A549 (cell line): ENCODE data around the gene ZFYVE28.

Source experiments
- CTCF ChIP-seq: fragments of >200 bp; sonication (Bioruptor Twin); formaldehyde crosslinking; IDR thresholded peaks from 3 replicates; pipeline ENCODE4 v1.5.1; 2016
- E2F6 ChIP-seq: IDR thresholded peaks from 2 replicates; pipeline ENCODE4 v1.6.1; 2012; ENCODE audit warnings: low read depth, borderline replicate concordance
- EP300 ChIP-seq, 2 experiments: fragments of >200 bp; sonication (Bioruptor Twin); formaldehyde crosslinking; IDR thresholded peaks; 2 replicates in 1 of 2; 3 replicates in 1 of 2; pipeline ENCODE4 v1.6.1; 2016 to 2017
- FOSL2 ChIP-seq, 2 experiments: fragments of 450-650 bp in 1 of 2; fragments of >200 bp in 1 of 2; sonication (Bioruptor Twin) in 1 of 2; formaldehyde crosslinking; IDR thresholded peaks; 2 replicates each; pipeline versions ENCODE4 v1.5.0 to v1.6.1; 2016 to 2020; ENCODE audit warnings: mild to moderate bottlenecking in 1 of 2, moderate library complexity in 1 of 2
- JUN ChIP-seq, 2 experiments: fragments of >200 bp; sonication (Bioruptor Twin); formaldehyde crosslinking; IDR thresholded peaks; 2 replicates in 1 of 2; 3 replicates in 1 of 2; pipeline ENCODE4 v1.6.1; 2016 to 2017
- NFE2L2 ChIP-seq: fragments of 150-350 bp; conservative IDR thresholded peaks from 2 replicates; pipeline ENCODE4 v1.6.1; 2014; ENCODE audit warnings: low read length
- POLR2A ChIP-seq: IDR thresholded peaks from 2 replicates; pipeline ENCODE4 v1.6.1; 2012; ENCODE audit warnings: mild to moderate bottlenecking, low read length
- POLR2AphosphoS2 ChIP-seq: conservative IDR thresholded peaks from 2 replicates; pipeline ENCODE4 v1.6.1; 2012; ENCODE audit warnings: low read length, improper control_type of control experiment, inconsistent platforms
- REST ChIP-seq: fragments of 200-600 bp; sonication (generic); IDR thresholded peaks from 2 replicates; pipeline ENCODE4 v1.6.1; 2016; ENCODE audit warnings: antibody characterized with exemption, mild to moderate bottlenecking, moderate library complexity
- SREBF2 ChIP-seq: fragments of 450-650 bp; IDR thresholded peaks from 2 replicates; pipeline ENCODE4 v1.6.1; 2014; ENCODE audit warnings: mild to moderate bottlenecking, moderate library complexity
- USF2 ChIP-seq: fragments of 450-650 bp; IDR thresholded peaks from 2 replicates; pipeline ENCODE4 v1.6.1; 2014; ENCODE audit warnings: antibody characterized with exemption

GRCh38 chr4:2296631-2297601 is 121.5 kb downstream of the ZFYVE28 start:
- TF ChIP-seq NFE2L2 (no peak), REST (no peak), CTCF (no peak), SREBF2 (no peak), POLR2AphosphoS2 (no peak), USF2 (no peak), FOSL2 (IDR thresholded peaks at IDR 0.05) (no peak), FOSL2 (CRISPR knock-in tag; IDR thresholded peaks at IDR 0.05) (no peak), POLR2A (no peak), E2F6 (no peak), EP300 (IDR thresholded peaks at IDR 0.05) (no peak), JUN (IDR thresholded peaks at IDR 0.05) (no peak)
